Retina (tissue), 1 donor: ENCODE results near the gene PTOV1.

Experiments used
- DNase-seq: peaks from one replicate; pipeline ENCODE4 v3.0.0-alpha.2; 2016

Gene PTOV1

GRCh38 chr19:49845414-49845813 is 5.5 kb upstream of the PTOV1 start:
- DNase-seq = no peak

- DNase-seq = no peak
Measured at GRCh38 chr19:49846408-49846807, 4.6 kb upstream of the PTOV1 start.

- no peak for DNase-seq
Measured at GRCh38 chr19:49847731-49848696, 2.9 kb upstream of the PTOV1 start.

GRCh38 chr19:49848938-49849337 is 2.0 kb upstream of the PTOV1 start:
- DNase-seq = no peak

DNA sequence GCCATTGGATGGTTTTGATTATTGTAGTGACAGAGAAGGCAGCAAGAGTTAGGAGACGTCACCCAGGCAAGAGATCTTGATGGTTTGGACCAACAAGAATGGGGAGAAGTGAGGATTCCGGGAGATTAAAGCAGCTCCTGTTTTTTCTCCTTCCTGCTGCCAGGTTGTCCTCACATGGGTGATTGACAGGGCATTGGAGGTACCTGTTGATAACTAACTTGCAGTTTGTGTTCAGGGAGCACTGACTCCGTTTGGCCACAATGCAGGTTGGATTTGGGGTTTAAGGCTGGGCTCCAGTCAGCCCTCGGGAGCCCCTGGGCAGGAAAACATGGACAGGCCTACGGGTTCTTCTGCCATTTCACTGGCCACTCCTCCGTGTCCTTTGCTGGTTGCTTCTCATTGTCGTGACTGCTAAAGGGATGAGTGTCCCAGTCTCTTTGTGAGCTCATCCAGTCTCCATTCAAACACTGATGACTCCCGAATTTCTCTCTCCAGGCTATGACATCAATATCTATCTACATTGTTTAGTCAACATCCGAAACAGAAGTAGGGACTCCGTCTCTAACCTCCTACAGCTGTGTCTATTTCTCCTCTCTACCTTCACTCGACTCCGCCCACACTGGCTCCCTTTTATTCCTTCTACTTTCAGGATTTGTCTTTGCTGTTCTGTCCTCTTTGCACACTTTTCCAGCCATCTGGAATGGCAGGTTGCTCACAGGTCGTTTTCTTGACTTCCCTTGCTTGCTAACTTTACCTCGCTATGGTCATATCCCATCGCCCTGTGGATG is 1.3 kb upstream of the PTOV1 start:
- no peak for DNase-seq

DNA sequence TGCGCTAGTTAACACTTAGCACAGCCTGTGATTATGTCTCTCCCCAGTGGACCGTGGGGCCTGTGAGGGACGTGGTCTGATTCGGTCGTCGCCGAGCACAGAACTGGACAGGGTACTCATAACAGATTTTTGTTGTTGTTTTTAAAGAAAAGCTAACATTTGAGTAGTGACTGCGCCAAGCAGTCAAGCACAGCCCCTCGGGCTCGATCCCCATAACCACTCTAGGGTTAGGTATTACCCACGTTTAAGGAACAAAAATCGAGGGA is 805 bp upstream of the PTOV1 start:
- no peak for DNase-seq

DNA sequence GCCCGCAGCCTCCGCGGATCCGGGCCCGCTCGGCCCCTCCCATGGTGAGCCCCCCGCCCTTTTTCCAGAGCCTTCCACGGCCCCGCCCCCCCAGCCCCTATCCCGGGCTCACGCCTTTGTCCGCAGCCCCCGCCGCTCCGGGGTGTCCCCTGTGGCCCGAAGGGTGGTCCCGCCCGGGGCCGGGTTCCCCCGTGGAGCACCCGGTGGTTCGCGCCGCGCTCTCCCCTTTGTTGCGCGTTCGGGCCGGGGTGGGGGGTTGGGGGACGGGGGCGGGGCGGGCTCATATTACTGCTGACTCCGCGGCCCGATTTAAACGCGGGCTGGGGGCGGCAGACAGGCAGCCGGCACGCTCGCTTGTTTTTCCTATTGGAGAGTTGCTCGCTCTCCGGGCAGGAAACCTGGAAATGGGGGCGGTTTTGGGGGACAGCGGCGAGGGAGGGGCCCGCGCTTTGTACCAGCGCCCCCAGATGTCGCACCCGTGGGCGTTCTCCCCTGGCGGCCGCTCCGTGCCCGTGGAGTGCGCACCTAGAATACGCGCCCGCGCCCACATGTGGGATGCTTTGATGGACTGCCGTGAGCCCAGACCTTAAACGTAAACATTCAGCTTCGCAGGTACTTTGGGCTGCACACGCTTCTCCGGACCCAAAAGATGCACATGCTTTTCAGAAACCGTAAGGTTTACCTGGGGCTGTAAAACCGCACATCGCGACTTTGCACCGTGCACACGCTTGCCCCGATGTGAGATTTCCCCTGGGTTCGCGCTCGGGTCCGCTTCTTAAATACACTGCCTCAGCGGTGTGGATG is 699 bp downstream of the PTOV1 start:
- no peak for DNase-seq

DNA sequence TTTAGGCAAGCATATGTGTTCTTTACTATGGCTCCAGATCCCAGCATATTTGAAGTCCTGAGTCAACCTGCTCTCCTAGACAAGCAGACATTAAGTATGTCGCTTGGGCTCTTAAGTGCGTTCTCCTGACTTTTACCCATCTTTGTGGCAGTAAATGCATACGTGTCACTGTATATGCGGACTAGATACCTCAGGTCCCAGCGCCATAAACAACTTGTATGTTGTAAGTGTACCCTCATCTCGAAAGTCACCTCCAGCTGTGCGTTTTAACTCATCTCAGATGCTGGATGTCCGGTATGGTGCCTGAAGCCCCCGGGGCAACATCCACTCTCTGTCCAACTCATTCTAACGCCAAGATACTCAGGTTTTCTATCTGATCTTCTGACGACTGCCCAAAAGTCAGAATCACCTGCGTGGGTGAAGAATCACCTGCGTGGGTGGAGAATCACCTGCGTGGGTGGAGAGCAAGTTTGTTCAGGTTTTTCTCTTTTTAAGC is 1.7 kb downstream of the PTOV1 start:
- DNase-seq = no peak

DNA sequence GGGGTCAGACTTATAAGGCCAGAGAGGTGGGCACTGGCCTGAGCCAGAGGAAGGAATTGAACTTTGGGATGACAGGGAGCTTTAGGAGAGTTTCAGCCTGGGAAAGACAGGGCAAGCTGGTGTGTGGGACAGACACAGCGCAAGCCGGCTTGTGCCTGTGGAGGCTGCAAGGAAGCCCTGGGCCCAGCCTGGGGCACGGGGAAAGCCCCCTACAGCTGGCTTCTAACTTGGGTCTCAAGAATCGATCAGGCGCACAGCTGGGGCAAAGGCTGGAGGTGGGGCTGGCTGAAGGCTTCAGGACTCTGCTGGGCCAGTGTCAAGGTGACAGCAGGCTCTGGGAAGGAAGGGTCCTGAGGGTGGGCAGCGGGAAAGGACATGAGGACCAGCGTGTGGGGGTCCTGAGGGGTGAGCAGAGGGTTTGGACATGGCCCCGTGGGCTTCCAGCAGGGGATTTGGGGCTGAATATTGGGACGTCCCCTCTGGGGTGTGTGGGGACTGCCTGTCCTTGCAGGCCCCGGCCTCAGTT is 3.0 kb downstream of the PTOV1 start:
- DNase-seq = no peak

DNA sequence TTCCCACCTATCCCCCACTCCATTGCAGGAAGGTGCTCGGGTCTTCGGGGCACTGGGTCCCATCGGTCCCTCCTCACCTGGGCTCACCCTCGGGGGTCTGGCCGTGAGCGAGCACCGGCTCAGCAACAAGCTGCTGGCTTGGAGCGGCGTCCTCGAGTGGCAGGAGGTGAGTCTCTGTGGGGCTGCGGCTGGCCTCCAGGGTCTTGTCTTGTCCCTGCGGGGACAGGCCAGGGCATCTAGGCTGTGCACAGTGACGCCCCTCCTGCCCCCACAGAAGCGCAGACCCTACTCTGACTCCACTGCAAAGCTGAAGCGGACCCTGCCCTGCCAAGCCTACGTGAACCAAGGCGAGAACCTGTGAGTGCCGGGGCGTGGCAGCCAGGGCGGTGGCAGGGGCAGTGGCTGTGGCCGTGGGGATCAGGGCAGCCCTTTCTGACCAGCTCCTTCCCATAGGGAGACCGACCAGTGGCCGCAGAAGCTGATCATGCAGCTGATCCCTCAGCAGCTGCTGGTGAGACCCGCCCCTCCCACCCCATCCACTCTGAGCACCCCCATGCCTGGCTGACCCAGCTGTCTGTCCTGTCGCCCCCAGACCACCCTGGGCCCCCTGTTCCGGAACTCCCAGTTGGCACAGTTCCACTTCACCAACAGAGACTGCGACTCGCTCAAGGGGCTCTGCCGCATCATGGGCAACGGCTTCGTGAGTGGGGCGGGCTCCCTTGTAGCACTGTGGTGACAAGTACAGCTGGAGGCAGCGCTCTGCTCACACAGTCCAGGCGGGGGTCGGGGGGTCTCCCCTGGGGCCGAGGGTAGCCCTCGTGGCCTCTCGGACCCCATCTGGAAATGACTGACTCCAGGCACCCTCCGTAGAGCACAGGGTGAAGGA is 3.7 kb downstream of the PTOV1 start:
- DNase-seq = no peak

DNA sequence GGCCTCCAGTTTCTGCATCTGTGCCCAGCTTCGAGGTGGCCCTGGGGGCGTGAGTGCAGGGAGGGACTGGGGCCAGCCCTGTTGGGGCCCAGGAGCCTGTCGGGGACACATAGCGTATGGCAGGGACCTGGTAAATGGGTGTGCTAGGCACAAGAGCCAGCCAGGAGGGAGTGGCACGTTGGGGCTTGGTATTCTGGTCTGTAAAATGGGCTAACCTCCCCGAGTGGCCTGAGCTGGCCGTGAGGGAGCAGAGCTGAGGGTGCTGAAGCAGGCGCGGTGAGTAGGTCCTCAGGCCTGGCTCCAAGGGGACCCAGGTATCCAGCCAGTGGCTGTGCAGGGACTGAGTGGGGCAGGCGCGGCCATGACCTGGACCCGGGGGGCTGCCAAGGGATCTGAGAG is 4.3 kb downstream of the PTOV1 start:
- DNase-seq = no peak

GRCh38 chr19:49855676-49856573 is 5.0 kb downstream of the PTOV1 start:
- DNase-seq = no peak

- DNase-seq = no peak
Measured at GRCh38 chr19:49856574-49857021, 5.6 kb downstream of the PTOV1 start.

- no peak for DNase-seq
Measured at GRCh38 chr19:49857061-49857837, 6.3 kb downstream of the PTOV1 start.

DNA sequence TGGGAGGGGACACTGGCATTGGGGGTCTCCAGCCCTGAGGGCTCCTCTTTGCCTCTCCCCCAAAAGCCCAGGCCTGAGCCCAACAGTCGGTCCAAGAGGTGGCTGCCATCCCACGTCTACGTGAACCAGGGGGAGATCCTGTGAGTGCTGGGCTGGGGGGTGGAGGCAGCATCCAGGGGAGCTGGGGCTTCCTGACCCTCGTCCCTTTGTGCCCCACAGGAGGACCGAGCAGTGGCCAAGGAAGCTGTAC is 6.8 kb downstream of the PTOV1 start:
- no peak for DNase-seq

DNA sequence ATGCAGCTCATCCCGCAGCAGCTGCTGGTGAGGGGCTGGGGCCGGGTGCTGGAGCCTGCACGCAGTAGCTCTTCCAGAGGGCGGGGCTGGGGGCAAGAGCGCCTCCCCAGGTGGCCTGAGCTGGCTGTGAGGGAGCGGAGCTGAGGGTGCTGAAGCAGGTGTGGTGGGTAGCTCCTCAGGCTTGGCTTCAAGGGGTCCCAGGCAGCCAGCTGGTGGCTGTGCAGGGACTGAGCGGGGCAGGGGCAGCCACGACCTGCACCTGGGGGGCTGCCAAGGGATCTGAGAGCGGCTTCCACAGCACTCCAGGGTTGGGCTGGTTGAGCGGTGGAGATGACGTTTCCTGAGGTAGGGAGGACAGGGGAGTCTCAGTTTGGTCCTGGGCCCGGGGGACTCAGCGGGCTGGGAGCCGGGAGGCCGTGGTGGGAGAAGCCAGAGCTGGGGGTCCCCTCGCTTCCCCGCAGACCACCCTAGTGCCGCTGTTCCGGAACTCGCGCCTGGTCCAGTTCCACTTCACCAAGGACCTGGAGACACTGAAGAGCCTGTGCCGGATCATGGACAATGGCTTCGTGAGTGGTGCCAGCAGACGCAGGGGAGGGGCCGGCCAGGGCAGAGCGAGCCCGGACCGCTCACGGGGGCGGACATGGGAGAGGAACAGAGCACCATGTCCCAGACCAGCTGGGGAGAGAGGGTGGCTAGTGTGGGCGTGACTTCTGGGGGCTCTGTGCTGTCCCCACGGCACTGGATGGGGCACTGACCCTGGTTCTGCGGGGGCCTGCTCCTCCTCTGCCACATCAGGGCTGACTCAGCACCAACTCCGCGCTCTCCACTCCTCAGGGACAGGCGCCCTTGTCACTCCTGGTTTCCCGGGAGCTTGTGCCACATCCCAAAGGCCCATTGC is 7.4 kb downstream of the PTOV1 start:
- no peak for DNase-seq

DNA sequence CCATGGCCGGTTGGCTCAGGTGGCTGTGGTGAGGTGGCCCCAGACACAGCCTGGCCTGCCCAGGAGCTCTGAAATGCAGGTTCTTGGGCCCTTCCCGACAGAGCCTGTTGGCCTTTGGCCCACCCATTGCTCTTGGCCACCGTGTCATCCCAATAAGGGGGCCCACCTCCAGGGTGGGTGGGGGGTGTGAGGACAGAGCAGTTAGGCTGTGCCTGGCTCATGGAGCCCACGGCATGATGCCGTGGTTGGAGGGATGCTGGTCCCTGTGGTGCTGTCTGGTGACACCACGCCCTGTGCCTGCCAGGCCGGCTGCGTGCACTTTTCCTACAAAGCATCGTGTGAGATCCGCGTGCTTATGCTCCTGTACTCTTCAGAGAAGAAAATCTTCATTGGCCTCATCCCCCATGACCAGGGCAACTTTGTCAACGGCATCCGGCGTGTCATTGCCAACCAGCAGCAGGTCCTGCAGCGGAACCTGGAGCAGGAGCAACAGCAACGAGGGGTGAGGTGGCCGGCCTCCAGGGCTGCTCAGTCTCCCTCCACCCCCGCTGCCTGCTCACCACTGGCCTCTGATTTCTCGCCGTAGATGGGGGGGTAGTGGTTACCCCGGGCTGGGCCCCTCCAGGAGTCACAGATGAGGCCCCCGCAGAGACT is 8.8 kb downstream of the PTOV1 start:
- no peak for DNase-seq

DNA sequence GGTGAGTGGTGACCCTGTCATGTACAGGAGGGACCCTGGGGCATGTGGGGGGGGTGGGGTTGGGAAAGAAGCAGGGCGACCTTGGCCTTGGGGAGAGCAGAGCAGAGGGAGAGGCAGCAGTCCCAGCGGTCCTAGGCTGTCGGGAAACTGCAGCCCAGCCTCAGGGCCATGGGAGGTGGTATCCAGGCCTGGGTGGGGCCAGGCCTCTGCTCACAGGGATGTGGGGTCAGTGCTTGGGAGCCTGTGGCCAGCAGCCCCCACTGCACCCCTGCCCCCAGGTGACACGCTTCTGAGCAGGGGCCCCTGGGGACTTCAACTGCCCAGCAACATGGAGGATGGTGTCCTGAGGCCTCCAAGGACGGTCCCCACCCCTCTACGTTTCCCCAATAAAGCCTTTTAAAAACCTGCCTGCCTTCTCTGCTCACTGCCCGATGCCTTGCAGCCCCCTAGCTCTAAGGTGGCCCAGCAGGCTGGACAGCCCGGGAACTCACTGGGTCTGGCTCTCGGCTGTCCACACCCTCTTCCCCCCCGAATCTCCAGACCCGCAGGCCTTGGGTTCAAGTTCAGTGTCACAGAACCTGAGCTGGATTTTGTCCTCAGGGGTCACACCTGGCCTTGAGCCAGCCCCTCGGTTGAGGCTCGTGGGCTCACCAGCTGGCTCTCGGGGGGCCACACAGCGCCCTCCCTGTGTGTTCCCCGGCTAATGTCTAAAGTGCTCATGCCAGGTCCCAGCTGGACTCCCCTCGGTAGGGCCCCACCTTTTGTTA is 9.6 kb downstream of the PTOV1 start:
- no peak for DNase-seq
